Ishikawa (cell line): ENCODE data around the gene RASGEF1B.

Experiments used
- CEBPB ChIP-seq: IDR thresholded peaks from 2 replicates; pipeline ENCODE4 v1.6.1; 2012
- CREB1 ChIP-seq: IDR thresholded peaks from 2 replicates; pipeline ENCODE4 v1.6.1; 2012; ENCODE audit warnings: low read depth
- EGR1 ChIP-seq: IDR thresholded peaks from 2 replicates; pipeline ENCODE4 v1.6.1; 2012
- EP300 ChIP-seq: IDR thresholded peaks from 2 replicates; pipeline ENCODE4 v1.6.1; 2012; ENCODE audit warnings: borderline replicate concordance
- FOXM1 ChIP-seq: IDR thresholded peaks from 2 replicates; pipeline ENCODE4 v1.6.1; 2012; ENCODE audit warnings: low read depth, borderline replicate concordance
- MAX ChIP-seq: IDR thresholded peaks from 2 replicates; pipeline ENCODE4 v1.6.1; 2012
- NFIC ChIP-seq: IDR thresholded peaks from 2 replicates; pipeline ENCODE4 v1.6.1; 2012
- RAD21 ChIP-seq: IDR thresholded peaks from 2 replicates; pipeline ENCODE4 v1.6.1; 2012; ENCODE audit warnings: low read depth
- TAF1 ChIP-seq: IDR thresholded peaks from 2 replicates; pipeline ENCODE4 v1.6.1; 2012; ENCODE audit warnings: low read depth, mild to moderate bottlenecking
- TCF12 ChIP-seq: IDR thresholded peaks from 2 replicates; pipeline ENCODE4 v1.6.1; 2012; ENCODE audit warnings: low read depth
- YY1 ChIP-seq: IDR thresholded peaks from 2 replicates; pipeline ENCODE4 v1.6.1; 2012; ENCODE audit warnings: low read depth
- ZBTB7A ChIP-seq: IDR thresholded peaks from 2 replicates; pipeline ENCODE4 v1.6.1; 2012; ENCODE audit warnings: low read depth
- TF ChIP-seq, protein P1 (sequence below): IDR thresholded peaks from 2 replicates; pipeline ENCODE4 v1.6.1; 2012; ENCODE audit warnings: low read depth, mild to moderate bottlenecking
- TF ChIP-seq, protein P2 (sequence below): IDR thresholded peaks from 2 replicates; pipeline ENCODE4 v1.6.1; 2012

DNA sequence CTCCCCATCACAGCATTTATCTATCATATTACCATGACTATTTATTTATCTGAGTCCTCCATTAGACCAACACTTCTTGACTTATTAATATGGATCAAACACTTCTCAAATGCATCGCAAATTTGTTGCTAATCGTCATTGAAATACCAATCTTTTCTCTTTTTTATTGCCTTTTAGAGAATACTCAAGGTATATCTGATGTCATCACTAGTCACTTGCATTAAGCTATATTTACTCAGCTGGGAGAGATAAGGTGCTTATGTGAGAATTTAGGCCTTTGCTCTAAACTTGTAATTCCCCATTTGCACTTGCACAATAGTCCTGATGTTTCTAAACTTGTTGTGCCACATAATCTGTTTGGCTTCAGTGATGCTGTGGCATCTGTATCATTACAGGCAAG is 95.0 kb downstream of the RASGEF1B start:
- TF ChIP-seq, protein P1, sequence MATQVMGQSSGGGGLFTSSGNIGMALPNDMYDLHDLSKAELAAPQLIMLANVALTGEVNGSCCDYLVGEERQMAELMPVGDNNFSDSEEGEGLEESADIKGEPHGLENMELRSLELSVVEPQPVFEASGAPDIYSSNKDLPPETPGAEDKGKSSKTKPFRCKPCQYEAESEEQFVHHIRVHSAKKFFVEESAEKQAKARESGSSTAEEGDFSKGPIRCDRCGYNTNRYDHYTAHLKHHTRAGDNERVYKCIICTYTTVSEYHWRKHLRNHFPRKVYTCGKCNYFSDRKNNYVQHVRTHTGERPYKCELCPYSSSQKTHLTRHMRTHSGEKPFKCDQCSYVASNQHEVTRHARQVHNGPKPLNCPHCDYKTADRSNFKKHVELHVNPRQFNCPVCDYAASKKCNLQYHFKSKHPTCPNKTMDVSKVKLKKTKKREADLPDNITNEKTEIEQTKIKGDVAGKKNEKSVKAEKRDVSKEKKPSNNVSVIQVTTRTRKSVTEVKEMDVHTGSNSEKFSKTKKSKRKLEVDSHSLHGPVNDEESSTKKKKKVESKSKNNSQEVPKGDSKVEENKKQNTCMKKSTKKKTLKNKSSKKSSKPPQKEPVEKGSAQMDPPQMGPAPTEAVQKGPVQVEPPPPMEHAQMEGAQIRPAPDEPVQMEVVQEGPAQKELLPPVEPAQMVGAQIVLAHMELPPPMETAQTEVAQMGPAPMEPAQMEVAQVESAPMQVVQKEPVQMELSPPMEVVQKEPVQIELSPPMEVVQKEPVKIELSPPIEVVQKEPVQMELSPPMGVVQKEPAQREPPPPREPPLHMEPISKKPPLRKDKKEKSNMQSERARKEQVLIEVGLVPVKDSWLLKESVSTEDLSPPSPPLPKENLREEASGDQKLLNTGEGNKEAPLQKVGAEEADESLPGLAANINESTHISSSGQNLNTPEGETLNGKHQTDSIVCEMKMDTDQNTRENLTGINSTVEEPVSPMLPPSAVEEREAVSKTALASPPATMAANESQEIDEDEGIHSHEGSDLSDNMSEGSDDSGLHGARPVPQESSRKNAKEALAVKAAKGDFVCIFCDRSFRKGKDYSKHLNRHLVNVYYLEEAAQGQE, result no peak
- TF ChIP-seq FOXM1 (no peak), TCF12 (no peak), EP300 (no peak), ZBTB7A (no peak), MAX (no peak), TAF1 (no peak), EGR1 (no peak), RAD21 (no peak), NFIC (no peak), CEBPB (no peak), CREB1 (no peak), YY1 (no peak)
- TF ChIP-seq, protein P2, sequence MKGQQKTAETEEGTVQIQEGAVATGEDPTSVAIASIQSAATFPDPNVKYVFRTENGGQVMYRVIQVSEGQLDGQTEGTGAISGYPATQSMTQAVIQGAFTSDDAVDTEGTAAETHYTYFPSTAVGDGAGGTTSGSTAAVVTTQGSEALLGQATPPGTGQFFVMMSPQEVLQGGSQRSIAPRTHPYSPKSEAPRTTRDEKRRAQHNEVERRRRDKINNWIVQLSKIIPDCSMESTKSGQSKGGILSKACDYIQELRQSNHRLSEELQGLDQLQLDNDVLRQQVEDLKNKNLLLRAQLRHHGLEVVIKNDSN, result no peak
